Right cardiac atrium (tissue), 5 donors: ENCODE data around the gene HS6ST3. TPM values are rescaled to one million over a fixed set of nuclear protein-coding genes. Genes with fewer than 3 reads are reported as not detected.

Experiments
- ATAC-seq, 2 donors: fragments of 200-7000 bp; cut with Tn5 transposase; one replicate each; pipeline versions ENCODE4 v1.8.0 to v1.9.1; 2020; ENCODE audit warnings: moderate library complexity in 2 of 2, mild to moderate bottlenecking in 1 of 2
- DNase-seq, 3 donors: peaks; one replicate each; pipeline ENCODE4 v3.0.0-alpha.2; 2020
- H3K27ac ChIP-seq: one replicate; pipeline ENCODE4 v1.5.1; 2013; ENCODE audit warnings: mild to moderate bottlenecking, low read length, control low read depth, moderate library complexity
- H3K27me3 ChIP-seq: one replicate; pipeline ENCODE4 v1.6.1; 2013; ENCODE audit not compliant: control insufficient read depth, insufficient read depth
- H3K4me1 ChIP-seq: one replicate; pipeline ENCODE4 v1.6.1; 2013; ENCODE audit warnings: low read length; ENCODE audit not compliant: control insufficient read depth, insufficient read depth
- H3K4me3 ChIP-seq: one replicate; pipeline ENCODE4 v1.5.1; 2013; ENCODE audit warnings: low read length, control low read depth
- H3K9me3 ChIP-seq: one replicate; pipeline ENCODE4 v1.6.1; 2013; ENCODE audit warnings: low read length; ENCODE audit not compliant: control insufficient read depth
- WGBS: extraction: QIAGEN DNeasy Blood & Tissue Kit; methylation state at CpG from one replicate; pipeline ENCODE4 v1.1.7; 2013; 5-methylcytosine and 5-hydroxymethylcytosine counted together
- intact Hi-C, 4 donors: fragments of 100-400 bp; cut with DNase I; formaldehyde crosslinking; loops; one replicate each; pipeline versions ENCODE4 v1.11.0 to v1.14.0; 2022 to 2023
- polyA plus RNA-seq: library from polyadenylated mRNA; stranded (reverse); fragments of 200-250 nt; gene quantifications from one replicate; pipeline ENCODE4 v1.2.3, GENCODE V29; 2013
- total RNA-seq, 4 donors: library from RNA; stranded (reverse); fragmentation: NEBNext Ultra II Directional; extraction: Animal tissue kit (Norgen Biotek cat#: 25700); gene quantifications; one replicate each; pipeline ENCODE4 v1.2.1, GENCODE V29; 2021
- donor health status: healthy with polysubstance abuse.
- donor health status: DM: no; HTN: yes; CAD: no.
- donor health status: DM: no; HTN: no; CAD: no.
- donor health status: DM: no; HTN: yes; CAD: no; lungs with severe emphysema.
- donor health status: DM: yes; HTN: yes; CAD: no.

Gene HS6ST3
- total and polyA plus RNA-seq, 5 donors = 0.64 to 1.3 (median 0.79) TPM

GRCh38 chr13:96161141-96161540, 71.2 kb downstream of the HS6ST3 start:
- no peak for ATAC-seq

GRCh38 chr13:96165840-96166239, 75.9 kb downstream of the HS6ST3 start:
- no peak for DNase-seq
- no peak overlapping the region for H3K27ac ChIP-seq
- H3K9me3 ChIP-seq = no peaks in the 10 kb centered on the region
- H3K27me3 ChIP-seq = no peaks in the 10 kb centered on the region
- 77% methylated on average over 1 of the region's 1 CpG for WGBS
- intact Hi-C loops = no loop called here
- ATAC-seq = no peak
- no peaks in the 10 kb centered on the region for H3K4me1 ChIP-seq
- H3K4me3 ChIP-seq = no peak overlapping the region

More at GRCh38 chr13:96161141-96161540, 71.2 kb downstream of the HS6ST3 start:
- no peak for DNase-seq
- Histone ChIP-seq H3K27ac (no peak overlapping the region), H3K9me3 (no peaks in the 10 kb centered on the region), H3K4me3 (no peak overlapping the region), H3K4me1 (no peaks in the 10 kb centered on the region), H3K27me3 (no peaks in the 10 kb centered on the region)
- intact Hi-C loops = no loop called here
- 49% methylated on average over 3 of the region's 3 CpGs for WGBS

GRCh38 chr13:96172066-96172465, 82.2 kb downstream of the HS6ST3 start:
- no peaks in the 10 kb centered on the region for H3K9me3 ChIP-seq
- DNase-seq = no peak
- no peak for ATAC-seq
- intact Hi-C loops = no loop called here
- 54% methylated on average over 1 of the region's 1 CpG for WGBS
- no peaks in the 10 kb centered on the region for H3K4me1 ChIP-seq
- H3K4me3 ChIP-seq = no peak overlapping the region
- H3K27me3 ChIP-seq = no peaks in the 10 kb centered on the region
- H3K27ac ChIP-seq = no peak overlapping the region

- 89% methylated on average over 1 of the region's 1 CpG for WGBS
- ATAC-seq = no peak
These were observed 88.9 kb downstream of the HS6ST3 start for GRCh38 chr13:96178759-96179158.

GRCh38 chr13:96179309-96179708, 89.4 kb downstream of the HS6ST3 start:
- Histone ChIP-seq H3K9me3 (no peaks in the 10 kb centered on the region), H3K27ac (no peak overlapping the region), H3K4me1 (no peaks in the 10 kb centered on the region), H3K27me3 (no peaks in the 10 kb centered on the region), H3K4me3 (no peak overlapping the region)
- no peak for ATAC-seq
- DNase-seq = no peak
- WGBS = 70% methylated on average over 5 of the region's 5 CpGs
- intact Hi-C loops = no loop called here

More at GRCh38 chr13:96178759-96179158, 88.9 kb downstream of the HS6ST3 start:
- no peaks in the 10 kb centered on the region for H3K4me1 ChIP-seq
- intact Hi-C loops = no loop called here
- no peak for DNase-seq
- H3K27ac ChIP-seq = no peak overlapping the region
- H3K27me3 ChIP-seq = no peaks in the 10 kb centered on the region
- no peak overlapping the region for H3K4me3 ChIP-seq
- no peaks in the 10 kb centered on the region for H3K9me3 ChIP-seq

- Histone ChIP-seq H3K27ac (no peak overlapping the region), H3K27me3 (no peaks in the 10 kb centered on the region), H3K4me3 (no peak overlapping the region), H3K9me3 (no peaks in the 10 kb centered on the region), H3K4me1 (no peaks in the 10 kb centered on the region)
- WGBS = 49% methylated on average over 5 of the region's 5 CpGs
- intact Hi-C loops = no loop called here
- ATAC-seq (peak in 1 of 2 donors; percentile 41), DNase-seq (no peak)
These were observed 92.0 kb downstream of the HS6ST3 start for GRCh38 chr13:96181911-96182310.

GRCh38 chr13:96185818-96186217, 95.9 kb downstream of the HS6ST3 start:
- no peak overlapping the region for H3K27ac ChIP-seq
- no peaks in the 10 kb centered on the region for H3K4me1 ChIP-seq
- DNase-seq (no peak), ATAC-seq (no peak)
- WGBS = 84% methylated on average over 6 of the region's 6 CpGs
- no peaks in the 10 kb centered on the region for H3K27me3 ChIP-seq
- intact Hi-C loops = no loop called here
- no peaks in the 10 kb centered on the region for H3K9me3 ChIP-seq
- no peak overlapping the region for H3K4me3 ChIP-seq

- no peak overlapping the region for H3K27ac ChIP-seq
- ATAC-seq = no peak
- H3K4me1 ChIP-seq = no peaks in the 10 kb centered on the region
- WGBS = 39% methylated on average over 3 of the region's 3 CpGs
- no peaks in the 10 kb centered on the region for H3K27me3 ChIP-seq
- DNase-seq = no peak
- no peak overlapping the region for H3K4me3 ChIP-seq
- no peaks in the 10 kb centered on the region for H3K9me3 ChIP-seq
- intact Hi-C loops = no loop called here
These were observed 101.5 kb downstream of the HS6ST3 start for GRCh38 chr13:96191367-96191766.

- 56% methylated on average over 5 of the region's 5 CpGs for WGBS
- DNase-seq (no peak), ATAC-seq (no peak)
- intact Hi-C loops = no loop called here
- Histone ChIP-seq H3K27me3 (no peaks in the 10 kb centered on the region), H3K9me3 (no peaks in the 10 kb centered on the region), H3K4me3 (no peak overlapping the region), H3K4me1 (no peaks in the 10 kb centered on the region), H3K27ac (no peak overlapping the region)
These were observed 103.9 kb downstream of the HS6ST3 start for GRCh38 chr13:96193728-96194310.

- WGBS = 80% methylated on average over 5 of the region's 5 CpGs
- no peak overlapping the region for H3K4me3 ChIP-seq
- no peaks in the 10 kb centered on the region for H3K27me3 ChIP-seq
- no peak overlapping the region for H3K27ac ChIP-seq
- intact Hi-C loops = no loop called here
- no peaks in the 10 kb centered on the region for H3K4me1 ChIP-seq
- ATAC-seq = no peak
- DNase-seq = no peak
- H3K9me3 ChIP-seq = no peaks in the 10 kb centered on the region
These were observed 108.1 kb downstream of the HS6ST3 start for GRCh38 chr13:96198038-96198437.

- DNase-seq (no peak), ATAC-seq (no peak)
- Histone ChIP-seq H3K4me1 (no peaks in the 10 kb centered on the region), H3K9me3 (no peaks in the 10 kb centered on the region), H3K27ac (no peak overlapping the region), H3K27me3 (no peaks in the 10 kb centered on the region), H3K4me3 (no peak overlapping the region)
- WGBS = 83% methylated on average over 3 of the region's 3 CpGs
- intact Hi-C loops = no loop called here
These were observed 109.4 kb downstream of the HS6ST3 start for GRCh38 chr13:96199315-96199714.

GRCh38 chr13:96200810-96201209, 110.9 kb downstream of the HS6ST3 start:
- H3K4me3 ChIP-seq = no peak overlapping the region
- intact Hi-C loops = no loop called here
- no peaks in the 10 kb centered on the region for H3K4me1 ChIP-seq
- 35% methylated on average over 6 of the region's 6 CpGs for WGBS
- no peaks in the 10 kb centered on the region for H3K27me3 ChIP-seq
- ATAC-seq = peak in 1 of 2 donors; percentile 68
- no peak overlapping the region for H3K27ac ChIP-seq
- DNase-seq = no peak
- no peaks in the 10 kb centered on the region for H3K9me3 ChIP-seq
